ENCODE results near the gene SCG2. TPM values are rescaled to one million over a fixed set of nuclear protein-coding genes. Genes with fewer than 3 reads are reported as not detected.

Gene SCG2
- total RNA-seq, 1 experiment from 2014 or later, result 0.11 TPM

DNA sequence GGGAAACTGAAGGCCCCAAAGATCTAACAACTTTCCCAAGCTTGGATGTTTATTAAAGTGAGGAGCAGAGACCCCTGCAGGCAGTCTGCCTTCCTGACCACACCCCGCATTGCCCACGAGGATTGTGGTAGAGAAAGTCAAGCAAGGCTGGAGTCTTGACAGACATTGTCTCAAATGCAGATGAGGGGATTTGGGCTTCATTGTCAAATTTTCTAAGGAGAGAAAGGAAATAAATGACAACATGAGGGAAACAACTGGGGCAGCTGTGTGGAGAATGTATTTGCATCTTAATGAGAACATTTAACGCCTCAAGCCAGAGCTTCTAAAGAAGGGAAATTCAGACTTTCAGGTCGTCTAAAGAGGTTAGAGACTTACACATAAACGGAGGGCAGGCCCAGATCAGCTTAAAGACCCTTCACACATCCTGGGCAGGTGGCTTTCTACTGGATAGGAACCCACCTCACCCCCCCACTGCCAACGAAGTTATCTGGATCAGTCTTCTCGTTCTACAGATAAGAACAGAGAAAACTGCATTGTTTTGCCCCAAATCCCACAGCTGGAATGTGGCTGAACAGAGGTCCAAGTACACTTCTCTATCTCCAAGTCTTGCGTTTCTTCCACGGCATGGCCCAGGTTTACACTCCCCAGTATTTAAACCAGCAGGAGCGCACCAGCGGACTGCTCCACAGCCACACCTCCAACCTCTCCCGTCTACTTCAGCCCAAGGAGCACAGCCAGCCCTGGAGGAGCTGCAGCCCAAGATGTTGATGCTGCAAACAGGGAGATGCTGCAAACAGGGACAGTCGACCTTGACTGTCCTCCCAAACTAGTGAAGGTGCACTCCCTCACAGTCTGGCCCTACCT is 16.2 kb upstream of the SCG2 start:
- ChIA-PET POLR2A (interaction anchor here (0.5 kb wide), 1 partner anchor 112 kb away, joined by 3 read pairs; no protein-coding TSS in a partner anchor), CTCF (interaction anchor here (0.9 to 1.7 kb wide), 8 partner anchors 16 to 647 kb away, joined by 3 to 6 read pairs (median 3); partner anchors contain the start of gene SCG2)
- H3K4me3 Mint-ChIP-seq, result no peak overlapping the region
- H3K27ac Mint-ChIP-seq, result no peak overlapping the region
- ATAC-seq, result peak; percentile 87
- H3K9me3 Mint-ChIP-seq, result no peaks in the 10 kb centered on the region
- peak; percentile 77 for DNase-seq (ENCODE audit: low spot score)
- no peaks in the 10 kb centered on the region for H3K36me3 Mint-ChIP-seq
- peaks cover 100% of the 10 kb centered on the region for H3K27me3 Mint-ChIP-seq (ENCODE audit: low read depth)
- H3K4me1 Mint-ChIP-seq, result peaks cover 29% of the 10 kb centered on the region
- TF ChIP-seq TCF7 (CRISPR knock-in tag; IDR thresholded peaks at IDR 0.05; ENCODE audit: low read depth) (no peak), TP53 (CRISPR knock-in tag; IDR thresholded peaks at IDR 0.05) (peak; percentile 53; the same call in 1 of the 2 replicates), TEAD1 (CRISPR knock-in tag; IDR thresholded peaks at IDR 0.05) (0 out of 2 replicates have a peak, but pooled peaks have one; percentile 60), TEAD4 (CRISPR knock-in tag; IDR thresholded peaks at IDR 0.05) (no peak), RORB (CRISPR knock-in tag; IDR thresholded peaks at IDR 0.05) (no peak), GTF2I (CRISPR knock-in tag; conservative IDR thresholded peaks at IDR 0.05) (no peak), KAT7 (CRISPR knock-in tag; IDR thresholded peaks at IDR 0.05; ENCODE audit: borderline replicate concordance) (no peak), ZNF423 (CRISPR knock-in tag; IDR thresholded peaks at IDR 0.05) (no peak), ELF4 (CRISPR knock-in tag; IDR thresholded peaks at IDR 0.05; ENCODE audit: low read depth) (no peak), MYBL2 (CRISPR knock-in tag; IDR thresholded peaks at IDR 0.05) (no peak), ZNF232 (CRISPR knock-in tag; IDR thresholded peaks at IDR 0.05) (0 out of 2 replicates have a peak, but pooled peaks have one; percentile 36), FOXK1 (CRISPR knock-in tag; IDR thresholded peaks at IDR 0.05) (peak; percentile 94; the same call in 1 of the 2 replicates), ZBTB21 (CRISPR knock-in tag; IDR thresholded peaks at IDR 0.05; ENCODE audit: borderline replicate concordance) (0 out of 2 replicates have a peak, but pooled peaks have one; percentile 26)
- TF ChIP-seq, protein P1, sequence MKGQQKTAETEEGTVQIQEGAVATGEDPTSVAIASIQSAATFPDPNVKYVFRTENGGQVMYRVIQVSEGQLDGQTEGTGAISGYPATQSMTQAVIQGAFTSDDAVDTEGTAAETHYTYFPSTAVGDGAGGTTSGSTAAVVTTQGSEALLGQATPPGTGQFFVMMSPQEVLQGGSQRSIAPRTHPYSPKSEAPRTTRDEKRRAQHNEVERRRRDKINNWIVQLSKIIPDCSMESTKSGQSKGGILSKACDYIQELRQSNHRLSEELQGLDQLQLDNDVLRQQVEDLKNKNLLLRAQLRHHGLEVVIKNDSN (CRISPR knock-in tag; IDR thresholded peaks at IDR 0.05), result no peak
- TF ChIP-seq, protein P2, sequence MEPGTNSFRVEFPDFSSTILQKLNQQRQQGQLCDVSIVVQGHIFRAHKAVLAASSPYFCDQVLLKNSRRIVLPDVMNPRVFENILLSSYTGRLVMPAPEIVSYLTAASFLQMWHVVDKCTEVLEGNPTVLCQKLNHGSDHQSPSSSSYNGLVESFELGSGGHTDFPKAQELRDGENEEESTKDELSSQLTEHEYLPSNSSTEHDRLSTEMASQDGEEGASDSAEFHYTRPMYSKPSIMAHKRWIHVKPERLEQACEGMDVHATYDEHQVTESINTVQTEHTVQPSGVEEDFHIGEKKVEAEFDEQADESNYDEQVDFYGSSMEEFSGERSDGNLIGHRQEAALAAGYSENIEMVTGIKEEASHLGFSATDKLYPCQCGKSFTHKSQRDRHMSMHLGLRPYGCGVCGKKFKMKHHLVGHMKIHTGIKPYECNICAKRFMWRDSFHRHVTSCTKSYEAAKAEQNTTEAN (CRISPR knock-in tag; IDR thresholded peaks at IDR 0.05), result 0 out of 2 replicates have a peak, but pooled peaks have one; percentile 46
- TF ChIP-seq, protein P3, sequence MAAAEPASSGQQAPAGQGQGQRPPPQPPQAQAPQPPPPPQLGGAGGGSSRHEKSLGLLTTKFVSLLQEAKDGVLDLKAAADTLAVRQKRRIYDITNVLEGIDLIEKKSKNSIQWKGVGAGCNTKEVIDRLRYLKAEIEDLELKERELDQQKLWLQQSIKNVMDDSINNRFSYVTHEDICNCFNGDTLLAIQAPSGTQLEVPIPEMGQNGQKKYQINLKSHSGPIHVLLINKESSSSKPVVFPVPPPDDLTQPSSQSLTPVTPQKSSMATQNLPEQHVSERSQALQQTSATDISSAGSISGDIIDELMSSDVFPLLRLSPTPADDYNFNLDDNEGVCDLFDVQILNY (CRISPR knock-in tag; IDR thresholded peaks at IDR 0.05), result no peak
- TF ChIP-seq, protein P4, sequence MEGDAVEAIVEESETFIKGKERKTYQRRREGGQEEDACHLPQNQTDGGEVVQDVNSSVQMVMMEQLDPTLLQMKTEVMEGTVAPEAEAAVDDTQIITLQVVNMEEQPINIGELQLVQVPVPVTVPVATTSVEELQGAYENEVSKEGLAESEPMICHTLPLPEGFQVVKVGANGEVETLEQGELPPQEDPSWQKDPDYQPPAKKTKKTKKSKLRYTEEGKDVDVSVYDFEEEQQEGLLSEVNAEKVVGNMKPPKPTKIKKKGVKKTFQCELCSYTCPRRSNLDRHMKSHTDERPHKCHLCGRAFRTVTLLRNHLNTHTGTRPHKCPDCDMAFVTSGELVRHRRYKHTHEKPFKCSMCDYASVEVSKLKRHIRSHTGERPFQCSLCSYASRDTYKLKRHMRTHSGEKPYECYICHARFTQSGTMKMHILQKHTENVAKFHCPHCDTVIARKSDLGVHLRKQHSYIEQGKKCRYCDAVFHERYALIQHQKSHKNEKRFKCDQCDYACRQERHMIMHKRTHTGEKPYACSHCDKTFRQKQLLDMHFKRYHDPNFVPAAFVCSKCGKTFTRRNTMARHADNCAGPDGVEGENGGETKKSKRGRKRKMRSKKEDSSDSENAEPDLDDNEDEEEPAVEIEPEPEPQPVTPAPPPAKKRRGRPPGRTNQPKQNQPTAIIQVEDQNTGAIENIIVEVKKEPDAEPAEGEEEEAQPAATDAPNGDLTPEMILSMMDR (IDR thresholded peaks at IDR 0.05), result 0 out of 2 replicates have a peak, but pooled peaks have one; percentile 12
- TF ChIP-seq, protein P5, sequence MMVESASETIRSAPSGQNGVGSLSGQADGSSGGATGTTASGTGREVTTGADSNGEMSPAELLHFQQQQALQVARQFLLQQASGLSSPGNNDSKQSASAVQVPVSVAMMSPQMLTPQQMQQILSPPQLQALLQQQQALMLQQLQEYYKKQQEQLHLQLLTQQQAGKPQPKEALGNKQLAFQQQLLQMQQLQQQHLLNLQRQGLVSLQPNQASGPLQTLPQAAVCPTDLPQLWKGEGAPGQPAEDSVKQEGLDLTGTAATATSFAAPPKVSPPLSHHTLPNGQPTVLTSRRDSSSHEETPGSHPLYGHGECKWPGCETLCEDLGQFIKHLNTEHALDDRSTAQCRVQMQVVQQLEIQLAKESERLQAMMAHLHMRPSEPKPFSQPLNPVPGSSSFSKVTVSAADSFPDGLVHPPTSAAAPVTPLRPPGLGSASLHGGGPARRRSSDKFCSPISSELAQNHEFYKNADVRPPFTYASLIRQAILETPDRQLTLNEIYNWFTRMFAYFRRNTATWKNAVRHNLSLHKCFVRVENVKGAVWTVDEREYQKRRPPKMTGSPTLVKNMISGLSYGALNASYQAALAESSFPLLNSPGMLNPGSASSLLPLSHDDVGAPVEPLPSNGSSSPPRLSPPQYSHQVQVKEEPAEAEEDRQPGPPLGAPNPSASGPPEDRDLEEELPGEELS (CRISPR knock-in tag; IDR thresholded peaks at IDR 0.05), result peak; percentile 92; the same call in 1 of the 2 replicates
- TF ChIP-seq, protein P6, sequence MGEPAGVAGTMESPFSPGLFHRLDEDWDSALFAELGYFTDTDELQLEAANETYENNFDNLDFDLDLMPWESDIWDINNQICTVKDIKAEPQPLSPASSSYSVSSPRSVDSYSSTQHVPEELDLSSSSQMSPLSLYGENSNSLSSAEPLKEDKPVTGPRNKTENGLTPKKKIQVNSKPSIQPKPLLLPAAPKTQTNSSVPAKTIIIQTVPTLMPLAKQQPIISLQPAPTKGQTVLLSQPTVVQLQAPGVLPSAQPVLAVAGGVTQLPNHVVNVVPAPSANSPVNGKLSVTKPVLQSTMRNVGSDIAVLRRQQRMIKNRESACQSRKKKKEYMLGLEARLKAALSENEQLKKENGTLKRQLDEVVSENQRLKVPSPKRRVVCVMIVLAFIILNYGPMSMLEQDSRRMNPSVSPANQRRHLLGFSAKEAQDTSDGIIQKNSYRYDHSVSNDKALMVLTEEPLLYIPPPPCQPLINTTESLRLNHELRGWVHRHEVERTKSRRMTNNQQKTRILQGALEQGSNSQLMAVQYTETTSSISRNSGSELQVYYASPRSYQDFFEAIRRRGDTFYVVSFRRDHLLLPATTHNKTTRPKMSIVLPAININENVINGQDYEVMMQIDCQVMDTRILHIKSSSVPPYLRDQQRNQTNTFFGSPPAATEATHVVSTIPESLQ (CRISPR knock-in tag; IDR thresholded peaks at IDR 0.05), result no peak
- TF ChIP-seq, protein P7, sequence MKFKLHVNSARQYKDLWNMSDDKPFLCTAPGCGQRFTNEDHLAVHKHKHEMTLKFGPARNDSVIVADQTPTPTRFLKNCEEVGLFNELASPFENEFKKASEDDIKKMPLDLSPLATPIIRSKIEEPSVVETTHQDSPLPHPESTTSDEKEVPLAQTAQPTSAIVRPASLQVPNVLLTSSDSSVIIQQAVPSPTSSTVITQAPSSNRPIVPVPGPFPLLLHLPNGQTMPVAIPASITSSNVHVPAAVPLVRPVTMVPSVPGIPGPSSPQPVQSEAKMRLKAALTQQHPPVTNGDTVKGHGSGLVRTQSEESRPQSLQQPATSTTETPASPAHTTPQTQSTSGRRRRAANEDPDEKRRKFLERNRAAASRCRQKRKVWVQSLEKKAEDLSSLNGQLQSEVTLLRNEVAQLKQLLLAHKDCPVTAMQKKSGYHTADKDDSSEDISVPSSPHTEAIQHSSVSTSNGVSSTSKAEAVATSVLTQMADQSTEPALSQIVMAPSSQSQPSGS (CRISPR knock-in tag; IDR thresholded peaks at IDR 0.05; ENCODE audit: borderline replicate concordance, low read depth), result no peak
- TF ChIP-seq, protein P8, sequence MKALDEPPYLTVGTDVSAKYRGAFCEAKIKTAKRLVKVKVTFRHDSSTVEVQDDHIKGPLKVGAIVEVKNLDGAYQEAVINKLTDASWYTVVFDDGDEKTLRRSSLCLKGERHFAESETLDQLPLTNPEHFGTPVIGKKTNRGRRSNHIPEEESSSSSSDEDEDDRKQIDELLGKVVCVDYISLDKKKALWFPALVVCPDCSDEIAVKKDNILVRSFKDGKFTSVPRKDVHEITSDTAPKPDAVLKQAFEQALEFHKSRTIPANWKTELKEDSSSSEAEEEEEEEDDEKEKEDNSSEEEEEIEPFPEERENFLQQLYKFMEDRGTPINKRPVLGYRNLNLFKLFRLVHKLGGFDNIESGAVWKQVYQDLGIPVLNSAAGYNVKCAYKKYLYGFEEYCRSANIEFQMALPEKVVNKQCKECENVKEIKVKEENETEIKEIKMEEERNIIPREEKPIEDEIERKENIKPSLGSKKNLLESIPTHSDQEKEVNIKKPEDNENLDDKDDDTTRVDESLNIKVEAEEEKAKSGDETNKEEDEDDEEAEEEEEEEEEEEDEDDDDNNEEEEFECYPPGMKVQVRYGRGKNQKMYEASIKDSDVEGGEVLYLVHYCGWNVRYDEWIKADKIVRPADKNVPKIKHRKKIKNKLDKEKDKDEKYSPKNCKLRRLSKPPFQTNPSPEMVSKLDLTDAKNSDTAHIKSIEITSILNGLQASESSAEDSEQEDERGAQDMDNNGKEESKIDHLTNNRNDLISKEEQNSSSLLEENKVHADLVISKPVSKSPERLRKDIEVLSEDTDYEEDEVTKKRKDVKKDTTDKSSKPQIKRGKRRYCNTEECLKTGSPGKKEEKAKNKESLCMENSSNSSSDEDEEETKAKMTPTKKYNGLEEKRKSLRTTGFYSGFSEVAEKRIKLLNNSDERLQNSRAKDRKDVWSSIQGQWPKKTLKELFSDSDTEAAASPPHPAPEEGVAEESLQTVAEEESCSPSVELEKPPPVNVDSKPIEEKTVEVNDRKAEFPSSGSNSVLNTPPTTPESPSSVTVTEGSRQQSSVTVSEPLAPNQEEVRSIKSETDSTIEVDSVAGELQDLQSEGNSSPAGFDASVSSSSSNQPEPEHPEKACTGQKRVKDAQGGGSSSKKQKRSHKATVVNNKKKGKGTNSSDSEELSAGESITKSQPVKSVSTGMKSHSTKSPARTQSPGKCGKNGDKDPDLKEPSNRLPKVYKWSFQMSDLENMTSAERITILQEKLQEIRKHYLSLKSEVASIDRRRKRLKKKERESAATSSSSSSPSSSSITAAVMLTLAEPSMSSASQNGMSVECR (CRISPR knock-in tag; IDR thresholded peaks at IDR 0.05; ENCODE audit: borderline replicate concordance), result no peak; the same call in 1 of the 2 replicates
